NCI-H2227 treated with DMSO at 0.1 percent for 48 hours (cell line): Measurements from ENCODE around the gene CASTOR2.
"Not testable (repeated sequence)": the region's sequence is repeated elsewhere in the genome, so short reads cannot be mapped to it uniquely, and the experiment has no call there.

ENCODE experiments used
- DNase-seq: peaks from one replicate; lab custom pipeline; 2025; lab: John Stamatoyannopoulos, UW

The CASTOR2 gene

DNA sequence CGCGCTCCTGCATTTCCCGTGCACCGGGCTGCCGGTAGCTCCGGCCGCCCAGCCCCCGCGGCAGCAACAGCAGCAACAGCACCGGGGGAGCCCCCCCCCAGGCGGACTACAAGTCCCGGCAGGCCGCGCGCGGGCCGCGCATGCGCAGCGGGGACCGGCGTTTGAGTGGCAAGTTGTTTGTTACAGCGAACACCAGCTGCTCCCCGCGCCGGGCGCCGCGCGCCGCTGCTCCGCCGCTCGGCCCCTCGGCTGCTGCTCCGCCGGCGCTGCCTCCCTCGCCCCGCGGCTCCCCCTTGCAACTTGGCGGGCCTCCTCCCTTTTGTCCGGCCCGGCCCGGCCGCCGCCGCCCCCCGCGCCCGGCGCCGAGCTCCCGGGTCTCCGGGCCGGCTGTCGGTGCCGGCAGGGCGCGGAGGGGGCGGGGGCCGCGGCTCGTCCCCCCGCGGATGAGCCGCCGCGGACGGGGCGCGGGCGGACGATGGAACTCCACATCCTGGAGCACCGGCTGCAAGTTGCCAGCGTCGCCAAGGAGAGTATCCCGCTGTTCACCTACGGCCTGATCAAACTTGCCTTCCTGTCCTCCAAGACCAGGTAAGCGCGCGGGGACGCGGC is at the start of gene CASTOR2:
CASTOR2 (plus strand) TSS at position 195 of the 609 bp plus-strand sequence; CDS start at position 476, 281 bp downstream.
- DNase-seq = peak; percentile 37

DNA sequence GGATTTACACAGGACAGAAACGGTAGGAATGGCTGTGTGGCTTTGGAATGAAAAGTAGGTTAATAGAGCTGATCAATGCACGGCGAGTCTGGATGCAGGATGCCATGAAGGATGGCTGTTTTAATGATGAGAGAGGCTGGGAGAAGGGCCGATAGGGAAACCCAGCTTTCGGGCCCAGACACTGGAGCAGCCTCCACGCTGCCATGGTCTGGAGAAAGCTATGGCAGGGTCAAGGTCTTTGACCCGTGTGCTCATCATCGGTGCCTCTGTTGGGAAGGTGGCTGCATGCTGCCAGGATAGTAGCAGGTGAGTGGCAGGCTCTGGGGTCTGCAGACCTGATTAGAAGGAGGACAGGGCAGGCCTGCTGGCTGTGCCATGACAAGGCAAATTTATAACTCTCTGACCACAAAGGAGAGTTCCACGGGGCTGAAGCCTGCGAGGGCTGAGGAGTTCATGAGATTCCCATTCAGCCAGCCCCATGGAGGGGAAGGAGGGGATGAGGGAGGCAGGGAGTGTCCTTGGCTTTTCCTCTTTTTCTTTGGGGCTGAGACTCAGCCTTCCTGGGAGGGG is 42.1 kb upstream of the CASTOR2 start:
- DNase-seq = not testable (repeated sequence)

DNA sequence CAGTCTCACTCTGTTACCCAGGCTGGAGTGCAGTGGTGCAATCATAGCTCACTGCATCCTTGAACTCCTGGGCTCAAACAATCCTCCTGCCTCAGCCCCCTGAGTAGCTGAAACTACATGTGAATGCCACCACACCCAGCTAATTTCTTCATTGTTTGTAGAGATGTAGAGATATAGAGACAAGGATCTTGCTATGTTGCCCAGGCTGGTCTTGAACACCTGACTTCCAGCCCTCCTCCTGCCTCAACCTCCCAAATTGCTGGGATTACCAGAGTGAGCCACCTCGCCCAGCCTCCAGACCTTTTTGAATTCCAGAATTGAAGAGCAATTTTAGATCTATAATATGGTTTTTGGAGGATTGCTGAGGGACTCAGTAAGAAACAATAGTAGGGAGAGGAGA is 40.9 kb upstream of the CASTOR2 start:
- DNase-seq = not testable (repeated sequence)

DNA sequence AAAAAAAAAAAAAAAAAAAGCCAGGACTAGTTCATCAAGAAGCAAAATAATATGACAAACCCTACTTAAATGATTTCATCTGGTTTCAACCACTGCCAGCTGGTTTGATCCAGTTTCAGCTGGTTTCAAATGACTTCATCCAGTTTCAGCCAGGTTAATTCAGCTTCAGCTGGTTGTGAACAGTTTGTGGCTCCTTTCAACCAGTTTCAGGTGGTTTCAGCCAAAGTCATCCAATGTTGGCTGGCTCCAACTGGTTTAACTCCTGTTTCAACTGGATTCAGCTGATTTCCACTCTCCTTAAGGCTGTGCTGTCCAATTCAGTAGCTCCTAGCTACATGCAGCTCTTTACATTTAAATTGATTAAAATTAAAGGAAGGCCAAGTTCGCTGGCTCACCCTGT is 37.5 kb upstream of the CASTOR2 start:
- DNase-seq = not testable (repeated sequence)

DNA sequence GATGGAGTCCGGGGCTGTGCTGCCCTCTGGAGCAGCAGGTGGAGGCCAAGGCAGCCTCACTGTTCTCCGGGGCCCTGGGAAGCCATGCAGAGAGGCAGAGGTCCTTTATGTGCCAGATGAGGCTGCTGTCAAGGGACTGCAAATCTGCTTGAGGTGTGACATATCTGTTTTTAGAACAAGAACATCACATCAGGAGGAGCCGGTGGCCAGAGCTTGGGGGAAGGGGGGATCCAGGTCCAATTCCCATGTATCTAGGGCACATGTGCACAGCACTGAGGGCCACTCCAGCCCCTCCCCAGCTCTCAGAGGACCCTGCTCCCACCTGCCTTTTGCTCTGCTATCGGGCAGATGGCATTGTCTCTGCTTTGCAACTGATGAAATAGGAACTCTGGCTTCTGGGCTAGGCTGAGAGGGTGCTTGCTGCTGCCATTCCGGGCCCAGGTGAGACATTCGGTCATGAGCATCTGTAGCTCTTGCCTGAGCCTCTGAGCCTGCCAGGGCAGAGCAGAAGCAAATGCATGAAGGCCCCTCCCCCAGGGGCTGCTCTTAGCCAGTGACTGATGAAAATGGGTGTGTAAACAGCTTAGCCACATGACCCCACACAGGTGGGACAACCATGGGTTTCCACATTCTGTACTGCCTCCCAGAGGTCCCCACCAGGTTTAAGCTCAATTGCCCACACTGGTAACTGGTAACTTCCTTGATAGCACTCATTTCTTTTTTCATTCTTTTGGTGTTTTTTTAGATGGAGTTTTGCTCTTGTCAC is 32.8 kb upstream of the CASTOR2 start:
- DNase-seq = not testable (repeated sequence)

DNA sequence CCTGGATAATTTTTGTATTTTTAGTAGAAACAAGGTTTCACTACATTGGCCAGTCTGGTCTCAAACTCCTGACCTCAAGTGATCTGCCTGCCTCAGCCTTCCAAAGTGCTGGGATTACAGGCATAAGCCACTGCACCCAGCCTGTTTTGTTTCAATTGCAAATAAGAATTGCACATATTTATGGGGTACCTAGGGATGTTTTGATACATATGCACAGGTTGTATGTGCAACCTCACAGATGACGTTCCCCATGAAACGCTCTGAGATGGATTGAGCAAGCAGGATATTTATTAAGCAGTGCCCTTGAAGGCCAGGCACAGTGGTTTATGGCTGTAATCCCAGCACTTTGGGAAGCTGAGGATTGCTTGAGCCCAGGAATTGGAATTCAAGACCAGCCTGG is 25.1 kb upstream of the CASTOR2 start:
- not testable (repeated sequence) for DNase-seq

DNA sequence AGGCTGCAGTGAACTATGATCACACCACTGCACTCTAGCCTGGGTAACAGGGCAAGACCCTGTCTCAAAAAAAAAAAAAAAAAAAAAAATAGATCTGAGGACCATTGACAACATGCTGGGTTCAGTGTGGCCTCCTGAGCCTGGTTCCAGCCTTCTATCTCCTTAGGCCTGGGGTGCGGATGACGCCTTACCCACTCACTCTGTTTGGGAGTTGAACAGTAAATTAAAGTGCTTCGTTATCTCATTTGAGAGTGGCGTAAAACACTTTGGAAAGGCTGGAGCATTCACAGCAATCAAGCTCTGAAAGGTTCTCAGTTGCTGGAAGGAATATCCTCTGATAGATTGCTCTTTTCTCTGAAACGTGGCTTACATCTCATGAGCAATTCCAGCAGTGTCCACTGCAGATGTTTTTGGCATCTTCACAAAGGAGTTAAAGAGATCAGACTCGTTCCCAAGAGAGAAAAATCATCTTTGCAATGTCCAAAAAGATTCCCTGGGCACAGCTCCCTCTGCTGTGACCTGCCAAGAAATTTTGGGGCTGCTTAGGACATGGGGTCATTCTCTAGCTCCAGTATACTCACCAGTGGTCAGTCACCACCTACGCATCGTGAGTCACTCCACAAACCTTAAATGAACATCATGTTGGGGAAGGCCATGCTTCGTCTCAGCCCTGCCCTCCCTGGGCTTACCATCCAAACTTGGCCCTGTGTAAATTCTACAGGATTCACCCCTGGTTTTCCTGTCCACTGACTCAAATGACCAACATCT is 23.0 kb upstream of the CASTOR2 start:
- DNase-seq = not testable (repeated sequence)

DNA sequence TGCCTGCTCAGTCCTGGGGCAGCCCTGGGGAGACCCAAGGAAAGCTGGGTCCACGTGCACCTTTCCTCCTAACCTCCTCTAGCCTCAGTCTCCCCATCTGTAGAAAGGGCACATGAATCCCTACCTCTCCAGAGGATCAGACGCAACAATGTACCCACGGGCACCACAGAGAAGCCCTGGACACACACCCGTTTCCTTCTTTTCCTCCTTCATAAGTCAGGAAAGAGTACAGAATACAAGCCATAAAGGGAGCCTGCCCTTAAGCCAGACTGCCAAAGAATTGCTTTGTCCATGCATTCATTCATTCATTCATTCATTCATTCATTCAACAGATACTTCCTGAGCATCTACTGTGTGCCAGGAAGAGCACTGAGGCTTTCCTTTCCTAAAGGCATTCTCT is 20.6 kb upstream of the CASTOR2 start:
- not testable (repeated sequence) for DNase-seq

DNA sequence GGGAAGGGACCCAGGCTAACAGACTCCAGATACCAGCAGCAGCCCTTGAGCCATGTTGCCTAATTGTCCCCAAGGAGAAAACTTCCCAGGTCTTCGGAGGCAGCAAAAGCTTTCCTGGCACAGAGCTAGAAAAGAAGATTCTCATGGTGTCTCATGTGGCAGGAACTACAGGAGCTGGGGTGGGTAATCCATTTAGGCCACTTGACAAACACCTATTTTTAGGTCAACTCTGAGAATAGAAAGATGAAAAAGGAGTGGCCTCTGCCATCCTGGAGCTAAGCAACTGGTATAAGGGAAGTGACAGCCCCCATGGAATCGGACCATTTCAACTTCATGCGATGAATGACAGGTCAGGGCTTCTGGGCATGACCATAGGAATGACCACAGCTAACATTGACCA is 16.8 kb upstream of the CASTOR2 start:
- not testable (repeated sequence) for DNase-seq

DNA sequence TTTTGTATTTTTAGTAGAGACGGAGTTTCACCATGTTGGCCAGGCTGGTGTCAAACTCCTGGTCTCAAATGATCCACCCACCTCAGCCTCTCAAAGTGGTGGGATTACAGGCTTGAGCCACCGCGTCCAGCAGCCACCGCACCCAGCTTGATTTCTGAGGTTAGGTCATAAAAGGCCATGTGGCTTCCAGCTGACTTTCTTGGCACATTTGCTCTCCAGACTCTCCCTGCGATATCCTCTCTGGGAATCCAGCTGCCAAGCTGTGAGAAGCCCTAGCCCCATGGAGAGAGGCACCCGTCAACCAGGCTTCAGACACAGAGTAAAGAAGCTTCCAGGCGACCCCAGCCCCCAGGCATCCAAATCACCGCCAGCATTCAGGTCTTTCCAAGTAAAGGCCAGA is 10.7 kb upstream of the CASTOR2 start:
- not testable (repeated sequence) for DNase-seq

DNA sequence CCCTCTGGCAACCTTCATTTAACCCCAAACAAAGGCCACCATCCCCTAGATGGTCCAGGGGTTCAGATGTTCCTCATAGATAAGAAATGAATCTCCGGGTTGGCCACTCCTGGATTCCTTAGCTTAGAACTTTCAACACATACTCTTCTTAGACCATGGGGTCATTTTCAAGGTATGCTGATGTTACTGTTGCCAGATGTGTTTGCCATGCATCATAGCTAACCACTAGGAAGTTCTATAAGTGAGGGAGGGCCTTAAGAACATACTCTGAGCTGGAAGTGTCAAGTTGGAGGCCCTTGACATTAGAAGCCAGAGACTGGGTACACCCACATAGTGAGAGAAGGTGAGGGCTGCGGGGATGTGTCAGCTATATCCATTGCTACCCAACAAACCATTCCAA is 6.2 kb upstream of the CASTOR2 start:
- DNase-seq = not testable (repeated sequence)

DNA sequence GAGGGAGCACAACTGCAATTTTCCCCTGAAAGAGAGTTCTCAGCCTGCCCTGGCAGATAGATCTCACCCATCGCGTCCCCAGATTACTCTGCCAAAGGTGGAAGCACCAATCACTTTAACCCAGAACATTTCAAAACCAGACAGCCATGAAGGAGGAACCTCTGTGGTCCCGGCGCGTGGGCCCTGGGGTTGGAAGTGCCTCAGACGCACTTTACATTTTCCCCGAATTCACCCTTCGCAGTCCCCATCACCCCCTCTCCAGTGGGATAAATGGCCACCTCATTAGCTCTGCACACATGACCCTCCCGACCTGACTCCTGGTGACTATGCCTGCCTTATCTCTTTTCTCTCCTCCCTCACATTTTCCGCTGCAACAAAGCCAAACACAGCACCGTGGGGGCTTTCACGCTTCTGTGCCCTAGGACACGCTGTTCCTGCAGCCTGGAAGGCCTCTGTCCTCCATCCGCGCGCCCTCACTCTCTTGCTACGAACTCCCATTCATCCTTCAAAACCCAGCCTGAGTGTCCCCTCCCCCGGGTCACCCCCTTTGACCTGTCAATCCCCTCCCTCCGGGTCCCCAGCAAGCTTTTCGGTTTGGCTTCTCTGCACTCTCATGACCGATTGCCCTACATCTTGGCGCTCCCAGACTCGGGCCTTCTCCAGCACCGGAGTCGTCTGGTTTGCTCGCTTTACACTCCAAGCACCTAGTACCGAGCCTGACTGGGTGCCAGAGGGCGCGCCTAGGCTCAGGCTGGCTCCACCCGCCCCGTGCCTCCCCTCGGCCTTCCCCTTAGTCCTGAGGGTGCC is 598 bp upstream of the CASTOR2 start:
- DNase-seq = not testable (repeated sequence)

DNA sequence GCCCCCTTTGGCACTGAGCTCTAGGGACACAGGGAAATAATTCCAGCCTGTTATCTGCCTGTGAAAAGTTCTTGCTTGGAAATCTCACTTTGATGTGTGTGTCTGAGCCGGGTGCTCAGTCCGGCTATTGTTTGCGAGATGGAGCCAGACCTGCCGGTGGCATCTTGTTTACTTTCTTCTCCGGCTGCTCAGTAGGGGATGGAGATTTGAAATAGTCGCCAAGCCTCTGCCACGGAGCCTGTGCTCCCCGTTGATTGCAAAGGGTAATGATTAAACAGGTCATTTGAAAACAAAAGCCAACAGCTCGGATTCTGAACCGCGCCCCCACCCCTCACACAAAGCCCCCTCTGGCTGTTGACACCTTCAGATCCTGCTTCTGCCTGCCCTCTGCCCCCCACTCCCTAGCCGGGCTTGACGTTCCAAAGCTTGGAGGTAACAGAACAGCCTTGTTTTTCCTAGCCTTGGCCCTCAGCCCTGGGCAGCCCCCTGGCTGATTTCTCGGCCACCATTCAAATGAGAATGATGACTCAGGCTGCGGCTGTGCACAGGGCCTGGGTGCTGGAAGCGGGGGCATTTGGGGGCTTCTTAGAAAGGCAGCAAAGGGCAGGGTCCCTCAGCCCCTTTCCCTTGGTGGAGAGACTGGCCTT is 1.8 kb downstream of the CASTOR2 start:
- DNase-seq = not testable (repeated sequence)

DNA sequence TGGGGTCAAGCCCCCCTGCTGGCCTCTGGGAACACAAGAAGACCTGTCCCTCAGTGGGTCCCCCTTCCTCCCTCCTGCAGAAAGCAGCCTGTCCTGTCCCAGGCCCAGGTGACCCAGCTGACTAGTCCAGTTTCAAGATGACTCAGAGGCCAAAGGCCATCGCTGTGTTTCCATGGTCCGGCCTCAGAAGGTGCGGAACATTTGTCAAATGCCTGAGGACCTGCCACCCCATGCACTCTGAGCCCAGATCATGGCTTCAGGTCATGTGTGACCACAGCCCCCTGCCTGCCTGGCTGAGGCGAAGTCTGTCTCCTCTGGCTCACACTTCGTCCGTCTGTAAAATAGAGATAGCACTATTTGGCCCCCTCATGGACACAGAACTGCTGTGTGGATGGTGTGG is 2.4 kb downstream of the CASTOR2 start:
- not testable (repeated sequence) for DNase-seq

DNA sequence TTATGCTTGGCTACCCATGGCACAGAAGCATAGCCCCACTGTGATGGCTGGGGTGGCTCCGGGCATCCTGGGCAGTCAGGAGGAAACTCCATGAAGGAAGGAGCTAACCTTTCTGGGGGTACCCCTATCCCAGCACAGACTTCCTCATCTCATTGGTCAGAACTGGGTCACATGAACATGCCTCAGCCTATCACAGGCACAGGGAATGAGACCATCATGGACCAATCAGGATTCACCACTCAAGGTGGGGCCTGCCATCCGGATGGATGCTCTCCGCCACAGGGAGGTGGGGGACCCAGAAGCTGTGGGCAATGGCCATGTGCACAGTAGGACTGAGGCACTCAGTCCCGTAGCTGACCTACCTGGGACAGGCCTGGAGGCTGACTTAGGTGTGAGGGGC is 6.9 kb downstream of the CASTOR2 start:
- not testable (repeated sequence) for DNase-seq

DNA sequence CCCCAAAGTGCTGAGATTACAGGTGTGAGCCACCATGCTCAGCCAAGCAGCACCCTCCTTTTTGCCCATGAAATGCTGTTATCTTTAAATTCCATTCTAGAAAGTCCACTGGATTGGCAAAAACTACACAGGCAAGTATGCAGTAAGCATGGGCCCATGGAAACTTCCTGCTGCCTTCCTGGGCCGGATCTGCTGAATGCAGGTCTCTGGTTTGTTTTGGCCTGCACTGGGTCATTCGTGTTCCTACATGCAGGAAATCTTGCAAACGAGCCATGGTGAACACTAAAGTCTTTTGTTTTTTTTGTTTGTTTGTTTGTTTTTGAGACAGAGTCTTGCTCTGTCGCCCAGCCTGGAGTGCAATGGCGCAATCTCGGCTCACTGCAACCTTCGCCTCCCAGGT is 7.9 kb downstream of the CASTOR2 start:
- DNase-seq = not testable (repeated sequence)

DNA sequence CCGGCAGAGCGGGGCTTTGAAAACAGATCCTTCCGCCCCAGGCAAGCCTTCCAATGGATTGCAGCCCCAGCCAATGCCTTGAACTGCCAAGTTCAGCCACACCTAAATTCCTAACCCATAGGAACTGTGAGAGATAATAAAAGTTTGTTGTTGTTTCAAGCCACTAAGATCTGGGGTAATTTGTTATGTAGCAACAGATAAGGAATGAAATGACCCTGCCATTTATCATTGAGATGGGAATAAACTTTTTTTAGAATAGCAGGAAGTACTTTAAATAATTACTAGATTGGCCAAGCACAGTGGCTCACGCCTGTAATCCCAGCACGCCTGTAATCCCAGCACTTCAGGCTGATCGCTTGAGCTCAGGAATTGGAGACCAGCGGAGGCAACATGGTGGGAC is 11.5 kb downstream of the CASTOR2 start:
- DNase-seq = not testable (repeated sequence)

DNA sequence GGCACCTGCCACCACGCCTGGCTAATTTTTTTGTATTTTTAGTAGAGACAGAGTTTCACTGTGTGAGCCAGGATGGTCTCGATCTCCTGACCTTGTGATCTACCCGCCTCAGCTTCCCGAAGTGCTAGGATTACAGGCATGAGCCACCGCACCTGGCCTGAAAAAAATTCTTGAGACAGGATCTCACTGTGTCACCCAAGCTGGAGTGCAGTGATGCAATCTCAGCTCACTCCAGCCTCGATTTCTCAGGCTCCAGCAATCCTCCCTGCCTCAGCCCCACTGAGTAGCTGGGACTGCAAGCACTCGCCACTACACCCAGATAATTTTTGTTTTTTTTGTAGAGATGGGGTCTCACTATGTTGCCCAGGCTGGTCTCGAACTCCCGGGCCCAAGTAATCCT is 13.0 kb downstream of the CASTOR2 start:
- not testable (repeated sequence) for DNase-seq

DNA sequence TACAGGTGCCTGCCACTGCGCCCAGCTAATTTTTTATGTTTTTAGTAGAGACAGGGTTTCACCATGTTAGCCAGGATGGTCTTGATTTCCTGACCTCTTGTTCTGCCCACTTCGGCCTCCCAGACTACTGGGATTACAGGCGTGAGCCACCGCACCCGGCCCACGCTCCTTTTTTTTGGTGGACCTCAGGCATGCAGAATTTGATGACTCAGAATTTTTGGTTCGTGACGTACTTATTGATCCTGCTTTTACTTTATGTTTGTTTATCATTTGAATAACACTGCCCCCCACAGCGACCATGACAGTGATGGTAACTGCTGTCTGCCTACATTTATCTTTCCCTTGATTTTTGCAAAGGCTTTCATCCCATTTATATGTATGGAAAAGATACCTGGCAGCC is 23.9 kb downstream of the CASTOR2 start:
- not testable (repeated sequence) for DNase-seq

DNA sequence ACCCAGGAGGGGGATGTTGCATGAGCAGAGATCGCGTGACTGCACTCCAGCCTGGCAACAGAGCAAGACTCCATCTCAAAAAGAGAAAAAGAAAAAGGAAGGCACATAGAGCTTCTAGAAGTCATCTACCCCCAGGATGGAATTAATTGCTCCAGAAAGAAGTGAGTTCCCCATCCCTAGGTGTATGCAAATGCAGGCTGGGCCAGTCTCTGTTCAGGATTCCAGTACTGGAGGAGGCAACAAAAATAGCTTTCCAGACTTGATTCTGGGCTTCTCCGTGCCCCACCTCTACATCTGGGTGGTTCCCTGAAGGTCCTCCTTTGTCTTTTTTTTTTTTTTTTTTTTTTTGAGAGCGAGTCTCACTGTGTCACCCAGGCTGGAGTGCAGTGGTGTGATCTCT is 28.6 kb downstream of the CASTOR2 start:
- DNase-seq = no peak
